ENCODE results near the gene RPP14.

- TF ChIP-seq CTCF (IDR thresholded peaks at IDR 0.05) (no peak), POLR2A (IDR thresholded peaks at IDR 0.05) (no peak)
These were observed 23.9 kb downstream of the RPP14 start for GRCh38 chr3:58329922-58330413.
